GM19372 (cell line): ENCODE measurements around the gene SREBF2.
A peak's percentile ranks its signal among the peaks of the same experiment; 100 is the strongest.
"Not testable (repeated sequence)": the region's sequence is repeated elsewhere in the genome, so short reads cannot be mapped to it uniquely, and the experiment has no call there.

ENCODE experiments used
- ATAC-seq: cut with Tn5 transposase; IDR thresholded peaks from one replicate; pipeline ENCODE4 v1.9.1; 2021; ENCODE audit warnings: mild to moderate bottlenecking, low read depth, moderate library complexity; ENCODE audit not compliant: unreplicated experiment

SREBF2 gene

DNA sequence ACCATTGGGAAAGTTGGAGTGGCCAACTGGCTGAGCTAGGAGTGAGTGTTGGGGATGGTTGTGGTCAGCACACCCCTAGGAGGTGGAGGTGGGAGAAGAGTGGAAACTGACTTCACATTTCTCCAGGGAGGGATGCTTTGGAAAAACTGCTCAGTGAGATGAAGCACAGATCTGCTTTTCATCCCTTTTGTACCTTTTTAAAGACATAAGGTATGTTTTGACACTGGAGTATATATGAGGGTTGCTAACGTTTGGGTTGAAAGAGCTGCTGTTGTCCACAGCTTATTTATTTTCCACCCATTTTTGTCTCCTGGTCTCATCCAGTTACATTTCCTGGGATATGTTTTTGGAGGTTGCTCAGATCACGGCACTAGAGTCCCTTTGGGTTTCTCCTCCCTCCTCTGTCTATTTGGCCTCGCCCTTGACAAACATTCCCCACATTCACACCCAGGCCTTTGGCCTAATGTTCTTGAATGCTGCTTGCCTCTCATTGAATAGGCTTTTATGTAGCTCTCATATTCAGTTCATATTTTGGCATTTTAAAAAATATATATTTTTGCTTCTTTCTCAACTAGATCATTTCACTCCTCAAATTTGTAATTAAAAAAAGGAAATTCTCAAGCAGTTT is 8.3 kb downstream of the SREBF2 start:
- no peak for ATAC-seq

DNA sequence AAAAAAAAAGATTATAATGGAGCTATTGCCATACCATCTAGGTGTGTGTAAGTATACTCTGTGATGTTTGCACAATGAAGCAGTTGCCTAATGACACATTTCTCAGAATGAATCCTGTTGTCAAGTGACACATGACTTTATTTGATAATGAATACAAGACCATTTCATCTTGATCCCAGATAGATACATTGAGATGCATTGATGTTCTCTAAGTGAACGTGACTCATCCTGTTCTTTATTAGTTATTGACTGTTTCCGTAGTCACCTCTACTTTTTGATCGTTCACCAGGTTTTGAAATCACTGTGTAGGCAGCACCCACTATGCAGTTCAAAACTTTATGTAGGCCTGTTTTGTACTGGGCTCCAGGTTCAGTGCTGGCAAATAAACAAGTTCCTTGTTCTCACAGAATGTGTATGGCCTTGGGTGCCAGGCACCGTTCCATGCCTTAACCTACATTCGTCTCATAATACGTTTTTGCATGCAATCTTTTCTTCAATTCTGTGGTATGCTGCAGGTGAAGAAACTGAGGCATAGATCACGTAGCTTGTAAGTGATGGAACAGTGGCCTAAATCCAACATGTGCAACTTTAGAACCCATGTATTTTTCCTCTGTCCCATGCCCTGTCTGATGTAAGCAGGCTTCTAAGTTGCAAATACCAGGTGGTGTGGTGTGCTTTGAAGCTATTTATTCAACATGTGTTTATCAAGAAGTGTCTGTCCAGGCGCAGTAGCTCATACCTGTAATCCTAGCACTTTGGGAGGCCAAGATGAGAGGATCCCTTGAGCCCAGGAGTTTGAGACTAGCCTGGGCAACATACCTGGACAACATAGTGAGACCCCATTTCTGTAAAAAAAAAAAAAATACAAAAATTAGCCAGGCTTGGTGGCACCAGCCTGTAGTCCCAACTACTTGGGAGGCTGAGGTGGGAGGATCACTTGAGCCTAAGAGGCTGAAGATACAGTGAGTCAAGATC is 10.4 kb downstream of the SREBF2 start:
- ATAC-seq = no peak

DNA sequence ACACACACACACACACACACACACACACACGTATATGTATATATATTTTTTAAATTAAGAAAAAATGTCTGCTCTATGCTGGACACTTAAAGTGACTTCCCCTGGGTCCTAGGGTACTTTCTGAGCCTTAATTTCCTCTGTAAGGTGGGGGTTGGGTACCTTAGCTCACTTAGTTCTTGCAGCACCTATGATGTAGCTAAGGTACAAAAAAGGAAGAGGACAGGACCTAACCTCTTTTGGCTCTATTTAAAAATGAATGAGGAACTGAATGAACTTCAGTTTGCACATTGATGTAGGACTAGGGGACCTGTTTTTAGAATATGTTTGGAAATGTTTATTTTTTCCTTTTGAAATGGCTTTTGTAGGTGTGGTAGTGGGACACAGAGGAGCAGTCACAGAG is 11.1 kb downstream of the SREBF2 start:
- no peak for ATAC-seq

DNA sequence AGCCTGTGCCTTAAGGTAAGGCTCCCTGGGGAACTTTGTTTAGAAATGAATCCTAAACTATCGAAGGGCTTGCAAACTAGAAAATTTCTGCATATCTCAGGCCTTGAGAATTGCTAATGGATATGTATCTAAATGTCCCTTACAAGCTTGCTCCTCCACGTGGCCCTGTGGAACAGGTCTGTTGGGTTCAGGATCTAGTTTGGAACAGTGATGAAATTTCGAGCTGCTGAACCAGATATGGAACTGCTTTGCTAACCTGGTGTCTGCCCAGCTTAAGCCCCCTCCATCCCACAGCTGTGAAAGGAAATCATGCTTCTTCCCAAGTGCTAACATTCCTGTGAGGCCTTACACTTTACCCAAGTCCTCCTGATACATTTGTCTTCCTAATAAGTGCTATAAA is 11.6 kb downstream of the SREBF2 start:
- ATAC-seq = no peak

DNA sequence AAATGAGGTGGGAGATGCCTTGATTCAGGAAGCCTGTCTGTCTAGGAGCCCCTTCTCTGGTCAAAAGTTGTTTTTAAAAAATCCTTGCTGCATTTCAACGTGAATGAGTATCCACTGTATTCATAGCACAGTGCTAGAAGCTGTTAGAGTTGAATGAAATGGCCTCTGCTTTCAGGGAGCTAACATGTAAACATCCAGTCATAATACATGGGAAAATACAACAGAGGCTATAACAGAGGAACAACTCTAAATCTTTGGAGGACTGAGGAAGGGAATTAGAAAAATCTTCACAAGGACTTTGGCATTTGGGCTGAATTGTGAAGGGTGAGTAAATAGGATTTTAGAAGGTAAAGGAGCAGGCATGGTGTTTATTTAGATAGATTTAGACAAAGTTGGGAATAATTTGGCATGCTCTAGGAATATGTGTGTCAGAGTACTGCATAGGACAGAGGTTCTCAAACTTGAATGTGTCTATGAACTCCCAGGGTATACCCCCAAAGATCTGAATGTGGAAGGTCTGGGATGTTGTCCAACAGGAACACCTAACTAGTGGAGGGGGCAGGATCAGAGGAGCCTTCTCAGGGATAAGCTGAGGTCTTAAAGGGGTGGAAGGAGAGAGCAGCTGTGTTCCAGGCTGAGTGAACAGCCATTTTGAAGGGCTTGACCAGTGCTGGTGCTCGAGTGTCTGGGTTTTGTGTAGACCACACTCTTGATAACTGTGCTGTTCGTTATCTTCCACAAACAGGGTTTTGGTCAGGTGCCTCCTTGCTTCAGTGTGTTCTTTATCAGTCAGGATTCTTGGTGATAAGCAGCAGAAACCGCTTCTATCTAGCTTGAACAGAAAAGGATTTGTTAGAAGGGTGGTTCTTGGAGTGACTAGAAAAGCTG is 12.7 kb downstream of the SREBF2 start:
- no peak for ATAC-seq

DNA sequence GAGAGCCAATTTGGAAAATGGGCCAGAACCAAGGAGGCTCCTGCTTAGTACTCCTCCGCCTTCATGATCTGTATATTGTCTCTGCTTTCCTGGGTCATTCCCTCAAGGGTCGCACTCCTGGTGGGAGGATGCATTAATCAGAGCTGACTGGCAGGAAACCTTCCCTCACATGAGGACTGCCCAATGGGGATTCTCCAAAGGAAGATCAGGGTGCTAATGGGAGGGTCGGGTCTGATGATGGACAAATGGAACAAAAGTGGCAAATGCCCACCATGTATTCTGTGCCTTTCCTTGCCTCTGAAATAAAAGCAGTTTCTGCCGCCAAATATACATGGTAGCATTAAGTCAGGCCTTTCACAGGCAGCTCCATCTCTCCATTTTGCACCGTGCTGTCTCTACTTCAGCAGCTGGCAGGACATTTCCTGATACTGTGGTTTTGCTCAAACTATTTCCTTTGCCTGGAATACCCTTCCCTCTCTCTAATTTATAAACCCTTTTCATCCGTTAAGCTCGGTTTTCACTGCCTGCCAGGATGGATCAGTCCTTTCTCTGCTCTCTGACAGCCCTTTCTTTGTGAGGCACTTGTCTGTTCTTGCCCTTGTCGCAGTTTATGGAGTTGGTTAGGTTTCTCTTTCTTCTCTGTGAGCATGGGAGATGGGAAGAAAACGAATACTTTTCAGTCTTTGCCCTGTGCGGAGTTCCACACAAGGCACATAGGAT is 13.5 kb downstream of the SREBF2 start:
- no peak for ATAC-seq

DNA sequence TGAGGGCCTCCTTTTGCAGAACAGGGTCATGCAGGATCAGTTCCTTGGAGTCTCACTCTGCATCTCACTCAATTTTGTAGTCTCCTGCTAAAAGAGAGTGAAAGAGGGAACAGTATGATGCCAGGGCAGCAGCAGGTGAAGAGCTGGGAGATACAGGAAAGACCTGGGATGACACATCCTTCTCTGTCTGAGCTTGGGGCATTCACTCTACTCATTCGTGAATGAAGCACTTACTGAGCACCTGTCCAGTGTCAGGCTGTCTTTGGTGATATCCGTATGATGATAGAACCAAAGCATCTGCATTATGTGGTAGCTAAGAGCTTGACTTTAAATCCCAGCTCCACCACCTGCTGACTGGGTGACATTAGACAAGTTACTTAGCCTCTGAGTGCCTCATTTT is 14.4 kb downstream of the SREBF2 start:
- ATAC-seq = no peak

DNA sequence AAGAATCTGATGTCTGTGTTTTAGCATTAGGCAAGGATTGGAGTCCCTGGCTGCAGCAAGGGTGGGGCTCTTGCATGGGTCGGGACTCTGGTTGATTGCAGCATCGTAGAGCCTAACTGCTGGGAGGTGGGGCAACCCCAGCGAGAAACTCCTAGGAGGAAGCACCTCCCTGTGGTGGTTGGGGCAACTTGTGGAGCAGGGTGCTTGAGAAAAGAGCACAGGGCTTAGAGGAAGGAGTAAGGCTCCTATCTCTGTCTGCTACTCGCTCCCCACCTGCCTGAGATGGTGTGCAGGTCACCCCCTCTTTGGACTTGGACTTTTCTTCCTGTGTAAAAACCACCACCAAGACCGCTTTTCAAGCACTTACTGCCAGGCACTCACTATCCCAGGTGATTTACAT is 15.6 kb downstream of the SREBF2 start:
- no peak for ATAC-seq

DNA sequence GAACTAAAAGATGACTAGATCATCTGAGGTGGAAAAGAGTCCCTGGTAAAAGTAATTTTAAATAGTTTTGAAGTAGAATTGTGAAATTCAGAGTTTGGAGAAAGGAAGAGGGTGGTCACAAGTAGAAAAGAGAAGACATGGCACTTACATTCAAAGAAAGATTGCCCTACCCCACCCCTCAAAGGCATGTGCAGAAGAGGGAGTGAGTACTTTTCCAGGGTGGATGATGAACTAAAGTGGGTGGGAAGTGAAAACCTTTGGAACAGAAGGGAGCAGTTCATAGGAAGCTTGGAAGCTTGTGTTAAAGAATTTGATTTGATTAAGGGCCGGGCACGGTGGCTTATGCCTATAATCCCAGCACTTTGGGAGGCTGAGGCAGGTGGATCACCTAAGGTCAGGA is 23.6 kb downstream of the SREBF2 start:
- ATAC-seq = no peak

DNA sequence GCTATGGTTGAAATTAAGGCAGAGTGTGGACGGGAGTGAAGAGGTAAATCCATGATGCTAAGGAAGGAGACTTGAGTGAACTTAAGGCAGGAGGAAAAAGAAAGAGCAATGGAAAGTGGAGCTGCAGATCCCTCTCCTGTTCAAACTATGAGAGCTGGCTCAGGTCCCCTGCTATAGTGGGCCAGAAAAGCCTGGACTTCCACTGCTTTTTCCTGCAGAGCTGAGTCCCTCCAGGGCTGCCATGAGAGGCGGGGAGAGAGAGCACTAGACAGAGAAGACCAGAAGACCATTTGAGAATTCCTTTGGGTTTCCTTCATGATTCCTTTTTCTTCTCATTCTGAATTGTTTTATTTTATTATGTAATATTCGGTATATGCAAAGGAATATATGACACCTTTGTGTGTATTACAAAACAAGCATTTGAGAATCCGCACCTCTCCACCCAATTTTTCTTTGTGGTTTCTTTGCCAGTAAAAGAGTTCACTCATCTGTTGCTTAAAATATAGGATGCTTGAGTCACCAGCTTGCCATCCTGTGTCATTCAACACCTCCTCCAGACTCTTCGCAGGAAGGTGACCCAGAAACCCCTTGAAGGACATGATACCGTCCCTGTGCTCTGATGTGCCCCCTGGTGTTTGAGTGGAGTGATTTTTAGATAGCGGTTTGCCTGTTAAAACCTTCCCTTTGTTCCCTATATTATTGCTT is 24.4 kb downstream of the SREBF2 start:
- ATAC-seq = no peak

DNA sequence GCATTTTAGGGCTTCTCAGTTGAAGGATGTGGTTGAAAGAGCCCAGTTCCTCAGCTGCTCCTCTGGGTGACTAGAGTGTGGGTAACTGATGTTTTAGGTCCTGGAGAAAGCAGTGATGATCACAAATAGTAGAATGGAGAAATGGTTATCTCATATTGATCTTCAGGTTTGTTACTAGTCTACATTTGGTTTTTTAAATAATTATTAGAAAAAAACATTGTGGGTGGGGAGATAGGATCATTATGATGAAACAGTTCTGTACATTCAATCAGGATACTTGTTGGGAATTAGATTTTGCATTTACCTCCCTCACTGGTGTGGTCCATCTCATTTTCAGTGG is 24.9 kb downstream of the SREBF2 start:
- ATAC-seq = no peak

DNA sequence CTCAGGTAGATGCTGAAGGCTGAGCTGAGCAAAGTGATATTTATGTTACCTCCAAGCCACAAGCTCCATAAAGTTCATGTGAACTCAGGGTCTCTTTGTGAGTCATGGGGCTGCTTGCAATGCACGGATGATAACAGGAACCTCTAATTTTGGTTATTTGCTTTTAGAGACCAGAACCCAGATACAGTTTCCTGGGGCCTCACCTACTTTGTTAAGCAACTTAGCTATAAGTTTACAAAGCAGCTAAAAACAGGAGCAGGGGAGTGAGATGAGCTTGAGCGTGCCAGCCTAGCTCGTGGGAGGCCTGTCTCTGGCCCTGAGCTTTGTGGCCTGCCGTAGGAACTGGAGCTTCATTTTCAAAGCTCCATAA is 29.2 kb downstream of the SREBF2 start:
- ATAC-seq = no peak

DNA sequence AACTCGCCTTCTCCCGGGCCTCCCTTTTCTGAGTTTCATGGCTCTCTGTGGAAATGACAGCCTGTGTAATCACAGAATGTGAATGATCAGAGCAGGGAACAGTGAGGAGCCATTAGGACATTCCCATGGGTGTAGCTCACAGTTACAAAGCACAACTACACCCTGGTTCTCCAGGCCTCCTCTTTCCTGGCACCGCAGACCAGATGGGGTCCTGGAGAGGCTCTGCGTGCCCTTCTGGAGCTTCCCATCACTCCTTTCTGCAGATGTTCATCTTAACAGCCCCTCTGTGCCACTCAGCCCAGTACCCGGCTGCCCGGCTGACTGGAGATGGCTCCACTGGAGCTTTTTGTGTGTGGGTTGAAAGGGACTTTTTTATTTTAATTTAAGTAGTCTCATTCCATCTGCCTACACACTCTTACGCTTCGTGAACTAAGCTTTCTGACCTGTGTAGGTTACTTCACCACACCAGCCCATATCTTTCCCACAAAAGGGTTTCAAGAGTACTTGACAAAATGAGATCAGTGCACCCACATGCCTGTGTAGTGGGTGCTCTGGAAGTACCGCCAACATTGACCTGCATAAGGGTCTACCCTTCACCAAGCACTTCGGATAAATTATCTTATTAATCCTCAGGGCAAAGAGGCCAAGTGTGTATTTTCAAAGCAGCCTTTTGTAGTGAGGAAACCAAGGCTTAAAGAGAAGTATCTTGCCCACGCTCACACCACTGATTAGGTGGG is 29.8 kb downstream of the SREBF2 start:
- ATAC-seq = peak; percentile 72

DNA sequence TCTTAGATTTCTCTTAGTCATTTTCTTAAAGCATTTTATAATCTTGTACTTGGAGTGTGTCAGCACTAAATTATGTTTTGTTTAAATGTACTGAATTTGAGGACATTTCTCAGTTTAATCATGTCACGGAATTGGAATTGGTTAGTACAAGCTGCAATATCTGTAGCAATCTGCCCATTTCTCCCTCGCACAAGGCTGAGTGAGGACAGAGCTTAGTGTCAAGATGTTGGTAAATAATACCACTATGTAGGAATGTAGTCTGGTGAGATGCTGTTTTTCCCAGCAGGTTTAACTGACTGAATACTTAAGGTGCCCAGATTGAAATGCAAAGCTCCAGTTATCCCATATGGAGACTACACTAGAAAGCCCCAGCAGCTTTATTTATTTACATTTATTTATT is 30.6 kb downstream of the SREBF2 start:
- ATAC-seq = no peak

DNA sequence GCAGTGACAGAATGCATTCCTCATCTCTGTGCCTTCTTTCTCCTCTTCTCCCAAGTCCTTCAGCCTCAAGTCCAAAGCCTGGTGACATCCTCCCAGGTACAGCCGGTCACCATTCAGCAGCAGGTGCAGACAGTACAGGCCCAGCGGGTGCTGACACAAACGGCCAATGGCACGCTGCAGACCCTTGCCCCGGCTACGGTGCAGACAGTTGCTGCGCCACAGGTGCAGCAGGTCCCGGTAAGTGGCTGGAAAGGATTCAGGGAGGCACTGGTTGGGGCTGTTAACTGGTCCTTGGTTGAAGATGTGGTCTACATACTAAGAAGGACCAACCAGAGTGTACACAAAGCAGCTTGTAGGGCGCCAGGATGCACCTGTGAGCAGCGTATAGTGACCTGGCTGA is 35.7 kb downstream of the SREBF2 start:
- ATAC-seq = no peak

DNA sequence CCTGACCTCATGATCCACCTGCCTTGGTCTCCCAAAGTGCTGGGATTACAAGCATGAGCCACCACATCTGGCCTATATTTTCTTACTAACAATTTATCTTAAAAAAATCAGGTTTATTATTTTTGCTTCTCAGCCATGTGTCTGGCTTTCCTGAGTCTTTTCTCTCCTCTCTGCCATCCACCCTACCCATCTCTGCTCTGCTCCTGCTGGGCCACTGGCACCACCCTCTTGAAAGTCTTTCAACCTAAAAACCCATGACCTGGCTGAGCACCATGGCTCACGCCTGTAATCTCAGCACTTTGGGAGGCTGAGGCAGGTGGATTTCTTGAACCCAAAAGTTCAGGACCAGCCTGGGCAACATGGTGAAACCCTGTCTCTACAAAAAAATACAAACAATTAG is 37.2 kb downstream of the SREBF2 start:
- ATAC-seq = not testable (repeated sequence)

DNA sequence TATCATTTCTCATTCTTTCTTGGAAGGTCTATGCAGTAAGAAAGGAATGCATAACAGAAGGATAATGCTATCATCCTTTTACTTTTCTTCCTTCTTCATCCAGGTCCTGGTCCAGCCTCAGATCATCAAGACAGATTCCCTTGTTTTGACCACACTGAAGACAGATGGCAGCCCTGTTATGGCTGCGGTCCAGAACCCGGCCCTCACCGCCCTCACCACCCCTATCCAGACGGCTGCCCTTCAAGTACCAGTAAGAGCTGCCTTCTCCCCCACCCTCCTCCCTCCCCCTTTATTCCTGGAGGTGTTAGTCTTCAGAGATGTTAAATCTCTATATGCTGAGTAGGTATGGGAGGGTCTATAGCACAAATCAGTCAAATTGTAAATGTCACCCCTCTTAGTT is 37.9 kb downstream of the SREBF2 start:
- ATAC-seq = no peak

DNA sequence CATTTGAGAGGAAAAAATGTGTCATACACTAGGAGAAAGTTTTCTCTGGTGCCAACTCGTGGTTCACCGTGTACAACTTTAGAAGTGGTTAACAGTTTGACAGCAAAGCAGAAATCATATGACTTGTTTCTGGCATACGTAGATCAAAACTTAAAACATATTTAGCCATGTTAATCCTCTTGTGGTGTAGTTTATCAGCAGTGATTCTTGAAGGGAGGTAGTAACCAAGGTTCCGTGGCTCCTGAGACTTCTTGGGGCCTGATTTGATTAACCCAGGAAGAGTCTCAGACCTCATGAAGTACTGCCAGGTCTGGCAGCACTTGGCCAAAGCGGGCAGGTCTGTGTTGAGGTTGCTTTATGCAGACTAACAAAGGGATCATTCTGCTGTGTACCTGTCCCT is 40.5 kb downstream of the SREBF2 start:
- ATAC-seq = no peak

DNA sequence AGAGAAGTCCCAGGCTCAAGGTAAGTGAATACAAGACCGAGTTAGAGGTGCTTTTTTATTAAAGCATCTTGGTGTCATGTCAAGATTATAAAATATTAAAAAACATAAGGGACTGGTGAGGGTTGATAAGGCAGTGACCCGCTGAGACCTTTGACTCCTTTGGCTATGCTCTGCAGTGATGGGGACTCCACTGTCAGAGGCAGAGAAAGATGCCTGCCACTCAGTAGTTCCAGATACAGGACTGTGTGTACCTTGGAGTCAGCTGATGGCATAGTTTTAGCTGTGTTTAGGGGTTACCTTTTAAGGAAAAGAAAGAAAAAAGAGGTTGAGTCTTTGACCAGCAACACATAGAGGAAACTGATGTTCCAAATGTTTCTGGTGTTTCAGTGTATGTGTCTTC is 41.2 kb downstream of the SREBF2 start:
- no peak for ATAC-seq
